ENCODE data around the gene MRPS12. TPM values are rescaled to one million over a fixed set of nuclear protein-coding genes. Genes with fewer than 3 reads are reported as not detected.

MRPS12 gene
- polyA plus RNA-seq, 3 donors, result 17.2 to 81.5 (median 73.0) TPM

DNA sequence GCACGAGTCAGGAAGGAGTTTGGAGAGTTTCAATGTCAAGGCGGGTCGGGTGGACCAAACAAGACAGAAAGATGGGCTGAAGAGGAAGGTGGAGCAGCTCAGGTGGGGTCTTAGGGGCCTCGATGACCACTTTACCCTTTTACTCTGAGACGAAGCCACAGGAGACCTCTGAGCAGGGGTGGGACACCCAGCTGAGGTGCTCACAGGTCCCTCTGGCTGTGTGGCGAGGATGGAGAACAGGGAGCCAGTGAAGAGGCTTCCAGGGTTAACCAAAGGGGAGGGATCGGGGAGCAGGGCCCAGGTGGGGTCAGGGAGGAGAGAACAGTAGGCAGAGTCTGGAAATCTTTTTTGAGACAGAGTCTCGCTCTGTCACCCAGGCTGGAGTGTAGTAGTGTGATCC, 16.8 kb upstream of the MRPS12 start:
- H3K9me3 ChIP-seq (replicated peaks in 1 of 2; ENCODE audit: control insufficient read depth in 1 of 2, insufficient read depth in 1 of 2, low read length in 2 of 2), result no peaks in the 10 kb centered on the region
- Mint-ChIP-seq H3K4me3 (no peak overlapping the region), H3K4me1 (peaks cover 3% of the 10 kb centered on the region), H3K36me3 (peaks cover 6 to 13% of the 10 kb centered on the region in 2 donors), H3K27me3 (ENCODE audit: low read depth in 3 of 3) (peaks cover 0 to 6% (median 2%) of the 10 kb centered on the region in 3 donors), H3K9me3 (peaks cover 0 to 3% (median 0%) of the 10 kb centered on the region in 7 donors), H3K27ac (peak overlapping the region in 1 of 7 donors; percentile 37)
- intact Hi-C loops (cut with micrococcal nuclease), result no loop called here
- peaks cover 2 to 3% of the 10 kb centered on the region in 2 donors for H3K36me3 ChIP-seq (replicated peaks in 1 of 2; ENCODE audit: control insufficient read depth in 1 of 2, insufficient read depth in 2 of 2, low read length in 2 of 2)
- no peaks in the 10 kb centered on the region for H4K20me1 ChIP-seq (ENCODE audit: insufficient read depth, low read length)
- H3K4me1 ChIP-seq (ENCODE audit: control insufficient read depth in 1 of 2, insufficient read depth in 2 of 2, low read length in 2 of 2), result no peaks in the 10 kb centered on the region
- no peak overlapping the region for H2AFZ ChIP-seq (ENCODE audit: insufficient read depth, low read depth, low read length, poor library complexity, severe bottlenecking)
- TF ChIP-seq, protein P1, sequence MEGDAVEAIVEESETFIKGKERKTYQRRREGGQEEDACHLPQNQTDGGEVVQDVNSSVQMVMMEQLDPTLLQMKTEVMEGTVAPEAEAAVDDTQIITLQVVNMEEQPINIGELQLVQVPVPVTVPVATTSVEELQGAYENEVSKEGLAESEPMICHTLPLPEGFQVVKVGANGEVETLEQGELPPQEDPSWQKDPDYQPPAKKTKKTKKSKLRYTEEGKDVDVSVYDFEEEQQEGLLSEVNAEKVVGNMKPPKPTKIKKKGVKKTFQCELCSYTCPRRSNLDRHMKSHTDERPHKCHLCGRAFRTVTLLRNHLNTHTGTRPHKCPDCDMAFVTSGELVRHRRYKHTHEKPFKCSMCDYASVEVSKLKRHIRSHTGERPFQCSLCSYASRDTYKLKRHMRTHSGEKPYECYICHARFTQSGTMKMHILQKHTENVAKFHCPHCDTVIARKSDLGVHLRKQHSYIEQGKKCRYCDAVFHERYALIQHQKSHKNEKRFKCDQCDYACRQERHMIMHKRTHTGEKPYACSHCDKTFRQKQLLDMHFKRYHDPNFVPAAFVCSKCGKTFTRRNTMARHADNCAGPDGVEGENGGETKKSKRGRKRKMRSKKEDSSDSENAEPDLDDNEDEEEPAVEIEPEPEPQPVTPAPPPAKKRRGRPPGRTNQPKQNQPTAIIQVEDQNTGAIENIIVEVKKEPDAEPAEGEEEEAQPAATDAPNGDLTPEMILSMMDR (IDR thresholded peaks at IDR 0.05), result no peak
- H3K4me2 ChIP-seq (replicated peaks; ENCODE audit: extremely low read depth, low read length, poor library complexity, severe bottlenecking), result no peak overlapping the region
- H3K27me3 ChIP-seq (ENCODE audit: control insufficient read depth in 2 of 2, insufficient read depth in 2 of 2, low read length in 2 of 2), result no peaks in the 10 kb centered on the region
- H3K9ac ChIP-seq (ENCODE audit: insufficient read depth, low read length, poor library complexity, severe bottlenecking), result no peak overlapping the region
- no peaks in the 10 kb centered on the region for H3K79me2 ChIP-seq (ENCODE audit: insufficient read depth, low read length)
- DNase-seq, result no peak
- H3K4me3 ChIP-seq (replicated peaks in 1 of 3; ENCODE audit: low read depth in 2 of 3, low read length in 3 of 3), result no peak overlapping the region
- H3K27ac ChIP-seq (ENCODE audit: low read depth in 1 of 2, low read length in 2 of 2), result no peak overlapping the region
- 98% methylated on average over 8 of the region's 8 CpGs for WGBS (ENCODE audit: insufficient coverage)

DNA sequence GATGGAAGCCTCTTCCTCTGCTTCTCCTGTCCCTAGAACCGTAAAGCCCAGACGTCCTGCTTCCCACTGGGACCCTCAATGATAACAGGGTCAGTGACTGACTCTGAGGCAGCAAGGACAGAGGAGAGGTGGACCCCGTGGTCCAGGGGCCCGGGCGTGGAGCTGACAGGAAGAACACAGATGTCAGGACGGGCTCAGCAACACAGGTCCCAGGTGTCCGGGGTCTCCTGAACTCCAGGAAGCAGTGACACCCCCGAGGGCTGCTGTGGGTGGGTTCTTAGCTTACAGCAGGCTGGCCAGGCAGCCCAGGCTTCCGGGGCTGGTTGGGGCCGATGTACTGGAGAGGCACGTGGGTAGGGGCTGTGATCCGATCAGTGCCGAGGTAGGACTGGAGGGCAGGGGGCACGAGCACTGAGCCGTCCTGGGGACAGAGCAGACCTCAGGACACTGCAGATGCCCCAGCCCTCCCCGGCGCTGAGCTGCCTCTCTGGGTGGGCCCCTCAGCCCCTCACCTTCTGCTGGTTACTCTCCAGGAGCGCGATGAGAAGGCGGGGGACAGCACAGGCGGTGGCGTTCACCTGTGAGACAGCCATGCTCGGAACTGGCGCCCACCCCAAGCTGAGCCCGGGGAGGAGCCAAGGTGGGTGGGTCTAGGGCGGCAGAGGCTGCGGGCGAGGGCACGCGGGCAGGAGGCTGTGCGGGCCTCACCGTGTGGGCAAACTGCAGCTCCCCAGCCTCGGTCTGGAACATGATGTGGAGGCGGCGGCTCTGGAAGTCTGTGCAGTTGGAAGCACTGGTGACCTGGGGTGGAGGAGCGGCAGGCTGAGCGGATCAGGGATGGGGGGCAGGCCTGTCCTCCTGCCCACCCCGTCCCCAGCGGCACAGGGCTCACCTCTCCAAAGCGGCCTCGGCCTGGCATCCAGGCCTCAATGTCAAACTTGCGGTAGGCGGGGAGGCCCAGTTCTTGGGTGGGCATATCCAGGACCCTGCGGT, 15.1 kb upstream of the MRPS12 start:
- no peak overlapping the region for H3K9ac ChIP-seq (ENCODE audit: insufficient read depth, low read length, poor library complexity, severe bottlenecking)
- H3K4me2 ChIP-seq (replicated peaks; ENCODE audit: extremely low read depth, low read length, poor library complexity, severe bottlenecking), result no peak overlapping the region
- TF ChIP-seq, protein P1 (IDR thresholded peaks at IDR 0.05), result no peak
- peaks cover 0 to 6% (median 2%) of the 10 kb centered on the region in 3 donors for H3K27me3 Mint-ChIP-seq (ENCODE audit: low read depth in 3 of 3)
- no peaks in the 10 kb centered on the region for H4K20me1 ChIP-seq (ENCODE audit: insufficient read depth, low read length)
- no peaks in the 10 kb centered on the region for H3K9me3 ChIP-seq (replicated peaks in 1 of 2; ENCODE audit: control insufficient read depth in 1 of 2, insufficient read depth in 1 of 2, low read length in 2 of 2)
- no peak overlapping the region for H3K27ac ChIP-seq (ENCODE audit: low read depth in 1 of 2, low read length in 2 of 2)
- H3K27ac Mint-ChIP-seq, result peak overlapping the region in 2 of 7 donors; percentile 51 to 72
- no peak for DNase-seq
- H3K4me3 ChIP-seq (replicated peaks in 1 of 3; ENCODE audit: low read depth in 2 of 3, low read length in 3 of 3), result no peak overlapping the region
- H3K4me1 ChIP-seq (ENCODE audit: control insufficient read depth in 1 of 2, insufficient read depth in 2 of 2, low read length in 2 of 2), result no peaks in the 10 kb centered on the region
- 98% methylated on average over 39 of the region's 44 CpGs for WGBS (ENCODE audit: insufficient coverage)
- H3K4me1 Mint-ChIP-seq, result peaks cover 3% of the 10 kb centered on the region
- peaks cover 7 to 10% of the 10 kb centered on the region in 2 donors for H3K36me3 Mint-ChIP-seq
- no peak overlapping the region for H3K4me3 Mint-ChIP-seq
- intact Hi-C loops (cut with micrococcal nuclease), result no loop called here
- H3K79me2 ChIP-seq (ENCODE audit: insufficient read depth, low read length), result no peaks in the 10 kb centered on the region
- H2AFZ ChIP-seq (ENCODE audit: insufficient read depth, low read depth, low read length, poor library complexity, severe bottlenecking), result no peak overlapping the region
- H3K27me3 ChIP-seq (ENCODE audit: control insufficient read depth in 2 of 2, insufficient read depth in 2 of 2, low read length in 2 of 2), result no peaks in the 10 kb centered on the region
- peaks cover 0 to 2% (median 0%) of the 10 kb centered on the region in 7 donors for H3K9me3 Mint-ChIP-seq
- peaks cover 0 to 3% of the 10 kb centered on the region in 2 donors for H3K36me3 ChIP-seq (replicated peaks in 1 of 2; ENCODE audit: control insufficient read depth in 1 of 2, insufficient read depth in 2 of 2, low read length in 2 of 2)
